ENCODE data around the gene SAE1. TPM values are rescaled to one million over a fixed set of nuclear protein-coding genes. Genes with fewer than 3 reads are reported as not detected.
A peak's percentile ranks its signal among the peaks of the same experiment; 100 is the strongest.

The SAE1 gene
- total and polyA plus RNA-seq, 10 of the 15 experiments (the other 5 are each of a cell fraction or from before 2014, with no cell fraction given): 62.0 to 246 (median 148) TPM

DNA sequence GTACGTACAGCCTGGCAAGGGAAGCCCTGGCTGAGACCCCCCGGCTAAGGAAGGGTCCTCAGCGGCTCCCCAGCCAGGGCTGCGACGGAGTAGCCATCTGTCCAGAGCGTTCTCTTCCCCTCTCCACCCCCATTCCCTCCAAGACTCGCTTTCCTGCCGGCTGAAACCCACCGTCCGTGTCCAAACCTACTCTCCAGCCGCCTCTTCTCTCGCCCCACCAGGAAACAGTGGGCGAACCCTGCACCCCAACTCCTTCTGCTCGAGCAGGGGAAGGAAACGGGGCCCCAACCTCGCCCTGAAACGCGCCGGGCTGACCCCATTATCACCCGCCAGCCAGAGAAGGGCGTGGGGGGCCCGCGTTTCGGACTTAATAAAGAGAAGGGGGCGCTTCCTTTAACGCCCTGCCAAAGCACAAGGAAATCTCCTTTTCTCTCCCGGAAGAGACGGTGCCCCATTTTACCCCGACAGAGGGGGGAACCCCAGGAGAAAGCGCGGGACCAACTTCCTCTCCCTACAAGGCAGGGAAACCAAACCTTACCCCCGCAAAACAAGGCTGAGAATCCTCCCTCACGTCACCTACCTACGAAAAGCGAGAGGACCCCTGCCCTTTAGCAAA is 19.5 kb upstream of the SAE1 start (continued):
- TF ChIP-seq GATAD2B (conservative IDR thresholded peaks at IDR 0.05; ENCODE audit: low read depth) (peak; percentile 45; the same call in 1 of the 2 replicates), DPF2 (IDR thresholded peaks at IDR 0.05) (peak; percentile 43; the same call in 1 of the 2 replicates), BACH1 (IDR thresholded peaks at IDR 0.05; ENCODE audit: borderline replicate concordance) (0 out of 2 replicates have a peak, but pooled peaks have one; percentile 31), YY1 (IDR thresholded peaks at IDR 0.05; ENCODE audit: low read depth, low read length) (peak; percentile 73; the same call in 1 of the 2 replicates), HDGF (IDR thresholded peaks at IDR 0.05) (peak; percentile 70; the same call in 1 of the 2 replicates), ZSCAN29 (IDR thresholded peaks at IDR 0.05) (no peak), PAX5 (IDR thresholded peaks at IDR 0.05; ENCODE audit: borderline replicate concordance, low read depth, low read length) (peak; percentile 71; the same call in 1 of the 2 replicates), EGR1 (IDR thresholded peaks at IDR 0.05; ENCODE audit: borderline replicate concordance in 1 of 2, low read depth in 2 of 2, low read length in 2 of 2) (peak in 1 of 2 experiments; percentile 56; a peak in 1 of 3 replicates), POLR2AphosphoS2 (IDR thresholded peaks at IDR 0.05; ENCODE audit: low read depth, low read length) (peak; percentile 33; the same call in 1 of the 2 replicates), IKZF2 (IDR thresholded peaks at IDR 0.05) (peak; percentile 35 to 51; a peak in 2 of 4 replicates), EED (IDR thresholded peaks at IDR 0.05; ENCODE audit: low read depth) (peak; percentile 29; the same call in 1 of the 2 replicates), ZNF24 (IDR thresholded peaks at IDR 0.05) (no peak), POLR2A (IDR thresholded peaks at IDR 0.05; ENCODE audit: low read depth, low read length) (peak; percentile 89), ZNF207 (IDR thresholded peaks at IDR 0.05; ENCODE audit: borderline replicate concordance) (no peak)
- TF ChIP-seq, protein P1, sequence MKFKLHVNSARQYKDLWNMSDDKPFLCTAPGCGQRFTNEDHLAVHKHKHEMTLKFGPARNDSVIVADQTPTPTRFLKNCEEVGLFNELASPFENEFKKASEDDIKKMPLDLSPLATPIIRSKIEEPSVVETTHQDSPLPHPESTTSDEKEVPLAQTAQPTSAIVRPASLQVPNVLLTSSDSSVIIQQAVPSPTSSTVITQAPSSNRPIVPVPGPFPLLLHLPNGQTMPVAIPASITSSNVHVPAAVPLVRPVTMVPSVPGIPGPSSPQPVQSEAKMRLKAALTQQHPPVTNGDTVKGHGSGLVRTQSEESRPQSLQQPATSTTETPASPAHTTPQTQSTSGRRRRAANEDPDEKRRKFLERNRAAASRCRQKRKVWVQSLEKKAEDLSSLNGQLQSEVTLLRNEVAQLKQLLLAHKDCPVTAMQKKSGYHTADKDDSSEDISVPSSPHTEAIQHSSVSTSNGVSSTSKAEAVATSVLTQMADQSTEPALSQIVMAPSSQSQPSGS (IDR thresholded peaks at IDR 0.05; ENCODE audit: low read length): no peak
- TF ChIP-seq, protein P2, sequence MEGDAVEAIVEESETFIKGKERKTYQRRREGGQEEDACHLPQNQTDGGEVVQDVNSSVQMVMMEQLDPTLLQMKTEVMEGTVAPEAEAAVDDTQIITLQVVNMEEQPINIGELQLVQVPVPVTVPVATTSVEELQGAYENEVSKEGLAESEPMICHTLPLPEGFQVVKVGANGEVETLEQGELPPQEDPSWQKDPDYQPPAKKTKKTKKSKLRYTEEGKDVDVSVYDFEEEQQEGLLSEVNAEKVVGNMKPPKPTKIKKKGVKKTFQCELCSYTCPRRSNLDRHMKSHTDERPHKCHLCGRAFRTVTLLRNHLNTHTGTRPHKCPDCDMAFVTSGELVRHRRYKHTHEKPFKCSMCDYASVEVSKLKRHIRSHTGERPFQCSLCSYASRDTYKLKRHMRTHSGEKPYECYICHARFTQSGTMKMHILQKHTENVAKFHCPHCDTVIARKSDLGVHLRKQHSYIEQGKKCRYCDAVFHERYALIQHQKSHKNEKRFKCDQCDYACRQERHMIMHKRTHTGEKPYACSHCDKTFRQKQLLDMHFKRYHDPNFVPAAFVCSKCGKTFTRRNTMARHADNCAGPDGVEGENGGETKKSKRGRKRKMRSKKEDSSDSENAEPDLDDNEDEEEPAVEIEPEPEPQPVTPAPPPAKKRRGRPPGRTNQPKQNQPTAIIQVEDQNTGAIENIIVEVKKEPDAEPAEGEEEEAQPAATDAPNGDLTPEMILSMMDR (IDR thresholded peaks at IDR 0.05 in 2 of 3, conservative IDR thresholded peaks at IDR 0.05 in 1 of 3; ENCODE audit: control insufficient read depth in 2 of 3, extremely low read depth in 1 of 3, insufficient read depth in 1 of 3, low read depth in 3 of 3, low read length in 3 of 3): no peak
- TF ChIP-seq, protein P3, sequence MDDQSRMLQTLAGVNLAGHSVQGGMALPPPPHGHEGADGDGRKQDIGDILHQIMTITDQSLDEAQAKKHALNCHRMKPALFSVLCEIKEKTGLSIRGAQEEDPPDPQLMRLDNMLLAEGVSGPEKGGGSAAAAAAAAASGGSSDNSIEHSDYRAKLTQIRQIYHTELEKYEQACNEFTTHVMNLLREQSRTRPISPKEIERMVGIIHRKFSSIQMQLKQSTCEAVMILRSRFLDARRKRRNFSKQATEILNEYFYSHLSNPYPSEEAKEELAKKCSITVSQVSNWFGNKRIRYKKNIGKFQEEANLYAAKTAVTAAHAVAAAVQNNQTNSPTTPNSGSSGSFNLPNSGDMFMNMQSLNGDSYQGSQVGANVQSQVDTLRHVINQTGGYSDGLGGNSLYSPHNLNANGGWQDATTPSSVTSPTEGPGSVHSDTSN (IDR thresholded peaks at IDR 0.05; ENCODE audit: insufficient replicate concordance, low read depth, low read length): no peak
- TF ChIP-seq, protein P4, sequence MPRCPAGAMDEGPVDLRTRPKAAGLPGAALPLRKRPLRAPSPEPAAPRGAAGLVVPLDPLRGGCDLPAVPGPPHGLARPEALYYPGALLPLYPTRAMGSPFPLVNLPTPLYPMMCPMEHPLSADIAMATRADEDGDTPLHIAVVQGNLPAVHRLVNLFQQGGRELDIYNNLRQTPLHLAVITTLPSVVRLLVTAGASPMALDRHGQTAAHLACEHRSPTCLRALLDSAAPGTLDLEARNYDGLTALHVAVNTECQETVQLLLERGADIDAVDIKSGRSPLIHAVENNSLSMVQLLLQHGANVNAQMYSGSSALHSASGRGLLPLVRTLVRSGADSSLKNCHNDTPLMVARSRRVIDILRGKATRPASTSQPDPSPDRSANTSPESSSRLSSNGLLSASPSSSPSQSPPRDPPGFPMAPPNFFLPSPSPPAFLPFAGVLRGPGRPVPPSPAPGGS (IDR thresholded peaks at IDR 0.05; ENCODE audit: borderline replicate concordance, insufficient read depth, low read depth, low read length, poor library complexity, severe bottlenecking): peak; percentile 28
- TF ChIP-seq, protein P5, sequence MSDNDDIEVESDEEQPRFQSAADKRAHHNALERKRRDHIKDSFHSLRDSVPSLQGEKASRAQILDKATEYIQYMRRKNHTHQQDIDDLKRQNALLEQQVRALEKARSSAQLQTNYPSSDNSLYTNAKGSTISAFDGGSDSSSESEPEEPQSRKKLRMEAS (IDR thresholded peaks at IDR 0.05; ENCODE audit: low read depth, low read length): no peak

All from GM12878 (cell line).